ENCODE results near the gene PSME3IP1. TPM values are rescaled to one million over a fixed set of nuclear protein-coding genes. Genes with fewer than 3 reads are reported as not detected.
A peak's percentile ranks its signal among the peaks of the same experiment; 100 is the strongest.

Gene PSME3IP1
- total RNA-seq, 1 experiment from 2014 or later = 103 TPM

DNA sequence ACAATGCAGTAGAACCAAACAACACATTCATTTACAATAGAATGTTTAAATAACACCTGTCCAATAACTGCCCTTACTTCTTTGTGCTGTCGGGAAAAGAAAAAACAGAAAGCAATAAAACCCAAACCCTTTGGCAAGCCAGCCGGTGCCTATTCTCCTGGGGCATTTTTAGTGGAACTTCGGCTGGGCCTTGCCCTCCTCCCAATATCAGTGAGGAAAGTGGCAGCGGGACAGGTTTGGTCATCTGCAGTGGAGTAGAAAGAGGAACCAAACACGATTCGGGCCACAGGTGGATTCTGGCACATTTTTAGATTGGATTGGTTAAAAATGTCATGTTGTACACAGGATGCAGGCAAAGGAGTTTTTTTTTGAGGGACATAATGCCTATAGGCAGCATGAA, 32.0 kb downstream of the PSME3IP1 start:
- no CpG with 5 or more reads among the region's 6 CpGs for WGBS (ENCODE audit: extremely low coverage, insufficient read length, low lambda C conversion rate)

More for the DNA sequence above, 32.0 kb downstream of the PSME3IP1 start:
- Histone ChIP-seq H3K4me2 (ENCODE audit: insufficient read depth, insufficient read length, low read length) (no peak overlapping the region), H3K79me1 (ENCODE audit: insufficient read depth, low read depth, low read length, poor library complexity, severe bottlenecking) (no peaks in the 10 kb centered on the region), H4K91ac (ENCODE audit: insufficient read length, low read depth, low read length) (no peak overlapping the region), H3K23me2 (ENCODE audit: insufficient read length, low read depth, low read length, poor library complexity, severe bottlenecking) (no peaks in the 10 kb centered on the region), H2BK15ac (ENCODE audit: low read depth, low read length) (no peak overlapping the region), H3K27me3 (ENCODE audit: insufficient read depth, low read length) (no peaks in the 10 kb centered on the region), H3K23ac (ENCODE audit: insufficient read length, low read depth, low read length) (no peak overlapping the region), H2BK12ac (ENCODE audit: insufficient read length, low read depth, low read length) (no peak overlapping the region), H3K9me3 (ENCODE audit: control insufficient read depth, low read depth, low read length) (no peaks in the 10 kb centered on the region), H3K27ac (ENCODE audit: insufficient read length, low read depth, low read length) (no peak overlapping the region), H4K8ac (replicated peaks; ENCODE audit: insufficient read length, low read depth, low read length) (no peak overlapping the region), H3K4me1 (ENCODE audit: insufficient read depth, low read length) (peaks cover 12% of the 10 kb centered on the region; the same call in 1 of the 2 replicates), H3K4ac (ENCODE audit: low read depth, low read length) (no peak overlapping the region), H2AK5ac (ENCODE audit: insufficient read length, low read length) (no peak overlapping the region), H3K18ac (ENCODE audit: insufficient read length, low read depth, low read length) (no peak overlapping the region), H3K56ac (ENCODE audit: insufficient read length, low read depth, low read length) (no peak overlapping the region), H3K14ac (ENCODE audit: insufficient read depth, low read length) (no peak overlapping the region), H4K20me1 (ENCODE audit: control insufficient read depth, insufficient read depth, insufficient read length) (no peaks in the 10 kb centered on the region), H2BK5ac (ENCODE audit: insufficient read length, low read length) (no peak overlapping the region), H3K9ac (ENCODE audit: extremely low read depth, insufficient read length, low read length) (no peak overlapping the region), H3T11ph (ENCODE audit: low read length) (no peak overlapping the region), H4K5ac (ENCODE audit: insufficient read length, low read depth, low read length) (no peak overlapping the region), H3K79me2 (ENCODE audit: insufficient read depth, low read length) (no peaks in the 10 kb centered on the region), H2AFZ (ENCODE audit: low read length) (no peak overlapping the region), H2BK120ac (ENCODE audit: low read depth, low read length, poor library complexity, severe bottlenecking) (no peak overlapping the region), H2BK20ac (ENCODE audit: low read depth, low read length, poor library complexity, severe bottlenecking) (no peak overlapping the region)
- no peak overlapping the region for H3K4me3 Mint-ChIP-seq
- H3K9me3 Mint-ChIP-seq = no peaks in the 10 kb centered on the region
- TF ChIP-seq, protein P1, sequence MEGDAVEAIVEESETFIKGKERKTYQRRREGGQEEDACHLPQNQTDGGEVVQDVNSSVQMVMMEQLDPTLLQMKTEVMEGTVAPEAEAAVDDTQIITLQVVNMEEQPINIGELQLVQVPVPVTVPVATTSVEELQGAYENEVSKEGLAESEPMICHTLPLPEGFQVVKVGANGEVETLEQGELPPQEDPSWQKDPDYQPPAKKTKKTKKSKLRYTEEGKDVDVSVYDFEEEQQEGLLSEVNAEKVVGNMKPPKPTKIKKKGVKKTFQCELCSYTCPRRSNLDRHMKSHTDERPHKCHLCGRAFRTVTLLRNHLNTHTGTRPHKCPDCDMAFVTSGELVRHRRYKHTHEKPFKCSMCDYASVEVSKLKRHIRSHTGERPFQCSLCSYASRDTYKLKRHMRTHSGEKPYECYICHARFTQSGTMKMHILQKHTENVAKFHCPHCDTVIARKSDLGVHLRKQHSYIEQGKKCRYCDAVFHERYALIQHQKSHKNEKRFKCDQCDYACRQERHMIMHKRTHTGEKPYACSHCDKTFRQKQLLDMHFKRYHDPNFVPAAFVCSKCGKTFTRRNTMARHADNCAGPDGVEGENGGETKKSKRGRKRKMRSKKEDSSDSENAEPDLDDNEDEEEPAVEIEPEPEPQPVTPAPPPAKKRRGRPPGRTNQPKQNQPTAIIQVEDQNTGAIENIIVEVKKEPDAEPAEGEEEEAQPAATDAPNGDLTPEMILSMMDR (conservative IDR thresholded peaks at IDR 0.05) = no peak
- peaks cover 31 to 55% (median 51%) of the 10 kb centered on the region in 3 experiments for H3K36me3 Mint-ChIP-seq (ENCODE audit: insufficient read depth in 1 of 3, low read depth in 3 of 3)
- peak overlapping the region in 1 of 3 experiments; percentile 59; a peak in 2 of 7 replicates for H3K27ac Mint-ChIP-seq
- H3K27me3 Mint-ChIP-seq (ENCODE audit: low read depth) = no peaks in the 10 kb centered on the region
- DNase-seq = no peak
- H3K4me1 Mint-ChIP-seq = peaks cover 23 to 26% of the 10 kb centered on the region in 2 experiments

All from H9 (cell line).